GM21526 (cell line): ENCODE measurements around the gene NSUN7.
A peak's percentile ranks its signal among the peaks of the same experiment; 100 is the strongest.

Experiments used
- ATAC-seq: cut with Tn5 transposase; IDR thresholded peaks from one replicate; pipeline ENCODE4 v1.9.1; 2021; ENCODE audit warnings: moderate library complexity; ENCODE audit not compliant: unreplicated experiment, low FRiP score

NSUN7 gene

GRCh38 chr4:40842725-40843423 lies 93.1 kb downstream of the NSUN7 start:
- no peak for ATAC-seq

DNA sequence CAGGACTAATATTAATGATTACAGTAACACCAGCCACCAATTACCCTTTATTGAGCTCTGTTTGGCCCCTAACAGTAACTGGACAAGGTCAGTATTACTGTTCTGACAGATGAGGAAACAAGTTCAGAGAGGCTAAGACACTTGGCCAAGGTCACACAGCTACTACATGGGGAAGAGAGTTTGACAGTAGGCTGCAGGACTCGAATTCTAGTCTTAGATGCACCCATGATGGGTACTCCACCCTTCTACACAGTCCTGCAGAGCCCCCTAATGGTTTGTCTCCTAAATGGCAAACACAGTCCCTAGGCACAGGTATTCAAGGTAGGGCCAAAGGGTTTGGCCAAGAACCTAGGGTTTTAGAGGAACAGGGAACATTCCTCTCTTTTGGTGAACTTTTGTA lies 93.9 kb downstream of the NSUN7 start:
- ATAC-seq: no peak

- ATAC-seq: no peak
Observed at GRCh38 chr4:40844261-40844660, 94.5 kb downstream of the NSUN7 start.

- ATAC-seq: no peak
Observed at GRCh38 chr4:40845154-40845835, 95.5 kb downstream of the NSUN7 start.

- no peak for ATAC-seq
Observed at GRCh38 chr4:40846532-40846931, 96.8 kb downstream of the NSUN7 start.

- ATAC-seq: no peak
Observed at GRCh38 chr4:40848251-40848650, 98.5 kb downstream of the NSUN7 start.

DNA sequence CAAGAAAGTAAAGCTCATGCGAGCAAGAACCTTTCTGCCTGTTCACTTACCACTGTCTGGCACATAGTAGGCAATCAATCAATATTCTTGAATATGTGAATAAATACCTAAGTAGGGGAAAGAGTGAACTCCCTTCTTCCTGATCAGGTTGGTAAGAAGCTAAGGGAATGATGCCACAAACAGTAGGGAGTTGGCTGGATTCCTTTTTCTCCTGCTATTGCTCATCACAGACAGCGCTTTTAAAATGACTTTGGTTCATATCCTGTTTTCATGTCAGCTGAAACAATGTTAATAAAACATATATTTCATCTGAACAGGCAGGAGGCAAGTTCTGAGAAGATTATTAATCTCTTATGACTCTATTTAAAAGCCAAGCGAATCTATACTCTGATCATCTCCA lies 99.2 kb downstream of the NSUN7 start:
- ATAC-seq: no peak

DNA sequence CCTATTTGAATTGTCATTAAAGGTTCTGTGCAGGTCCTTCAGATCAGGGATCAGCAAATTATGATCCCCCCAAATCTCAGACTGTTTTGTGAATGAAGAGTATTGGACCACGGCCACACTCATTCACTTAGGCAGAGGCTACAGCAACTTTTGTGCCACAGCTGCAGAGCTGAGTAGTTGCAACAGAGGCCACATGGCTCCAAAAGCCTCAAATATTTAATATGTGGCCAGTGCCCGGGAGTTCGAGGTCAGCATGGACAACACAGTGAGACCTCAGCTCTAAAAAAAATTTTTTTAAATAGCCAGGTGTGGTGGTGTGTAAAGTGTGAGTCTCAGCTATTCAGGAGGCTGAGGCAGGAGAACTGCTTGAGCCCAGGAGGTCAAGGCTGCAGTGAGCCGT lies 100.7 kb downstream of the NSUN7 start:
- ATAC-seq: no peak

GRCh38 chr4:40856277-40856839 lies 106.6 kb downstream of the NSUN7 start:
- no peak for ATAC-seq

- peak; percentile 87 for ATAC-seq
Observed at GRCh38 chr4:40856840-40857362, 107.1 kb downstream of the NSUN7 start.

DNA sequence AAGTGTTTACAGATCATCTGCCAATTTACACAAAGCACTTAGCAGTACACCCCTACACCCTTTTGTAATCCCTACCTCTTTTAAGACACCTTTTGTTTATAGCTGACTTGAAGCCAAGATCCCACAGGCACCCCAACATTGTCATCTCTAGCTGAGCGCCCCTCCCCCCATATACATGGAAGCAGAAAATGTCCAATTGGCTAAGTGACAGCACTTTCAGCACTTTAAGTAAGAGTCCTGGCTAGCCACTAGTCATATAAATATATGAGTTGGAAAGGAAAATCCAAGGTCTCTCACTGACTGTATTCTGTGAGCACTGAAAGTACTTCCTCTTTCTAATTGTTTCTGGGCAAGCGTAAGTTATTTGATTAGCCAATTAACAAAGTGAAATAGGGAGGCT lies 108.2 kb downstream of the NSUN7 start:
- no peak for ATAC-seq

GRCh38 chr4:40858962-40859361 lies 109.2 kb downstream of the NSUN7 start:
- no peak for ATAC-seq
